Measurements from ENCODE around the gene BAZ1B.
"Not testable (repeated sequence)": the region's sequence is repeated elsewhere in the genome, so short reads cannot be mapped to it uniquely, and the experiment has no call there.

BAZ1B gene

DNA sequence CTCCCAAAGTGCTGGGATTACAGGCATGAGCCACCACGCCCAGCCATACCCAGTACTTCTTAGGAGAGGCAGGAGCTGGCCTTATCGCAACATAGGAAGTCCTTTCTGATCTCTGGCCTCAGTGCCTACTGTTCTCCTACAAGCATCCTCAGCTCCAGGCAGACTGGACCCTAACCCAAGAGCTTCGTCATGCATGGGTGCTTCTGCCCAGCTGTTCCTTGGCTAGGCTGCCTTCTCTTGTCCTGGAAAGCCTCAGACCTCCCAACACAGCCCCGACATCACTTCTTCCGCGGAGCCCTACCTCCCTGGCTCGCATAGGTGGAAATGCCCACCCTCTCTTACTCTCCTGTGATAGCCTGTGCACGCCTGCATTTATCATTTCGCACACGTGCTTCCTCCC, 19.6 kb upstream of the BAZ1B start:
- DNase-seq, result no peak

DNA sequence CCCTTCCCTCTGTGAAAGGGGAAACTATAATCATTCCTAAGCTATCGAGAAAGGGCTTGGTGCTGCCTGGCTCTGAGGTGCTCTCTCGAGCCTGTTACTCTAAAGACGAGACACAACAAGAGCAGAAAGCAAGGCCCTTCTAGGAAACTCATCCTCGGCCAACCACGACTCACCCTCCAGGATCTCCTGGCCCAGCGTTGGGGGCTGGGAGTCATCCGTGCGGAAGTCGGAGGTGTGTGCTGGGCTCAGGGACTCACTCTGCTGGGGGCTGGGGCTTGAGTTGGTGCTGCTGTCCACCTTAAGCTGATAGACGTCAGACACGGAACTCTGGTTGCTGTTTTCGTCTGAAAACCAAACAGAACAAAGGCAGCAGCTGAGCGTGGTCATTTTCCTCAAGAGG, 17.6 kb upstream of the BAZ1B start:
- DNase-seq, result no peak

DNA sequence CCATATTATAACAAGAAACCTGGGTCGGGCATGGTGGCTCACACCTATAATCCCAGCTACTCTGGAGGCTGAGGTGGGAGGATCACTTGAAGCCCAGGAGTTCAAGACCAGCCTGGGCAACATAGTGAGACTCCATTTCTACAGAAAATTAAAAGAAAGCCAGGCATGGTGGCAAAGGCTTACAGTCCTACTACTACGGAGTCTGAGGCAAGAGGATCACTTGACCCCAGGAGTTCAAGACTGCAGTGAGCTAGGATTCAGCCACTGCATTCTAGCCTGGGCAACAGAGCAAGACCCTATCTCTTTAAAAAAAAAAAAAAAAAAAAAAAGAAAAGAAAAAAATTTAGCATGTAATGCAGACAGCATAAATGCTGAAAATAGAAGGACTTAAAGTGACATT, 16.4 kb upstream of the BAZ1B start:
- not testable (repeated sequence) for DNase-seq

DNA sequence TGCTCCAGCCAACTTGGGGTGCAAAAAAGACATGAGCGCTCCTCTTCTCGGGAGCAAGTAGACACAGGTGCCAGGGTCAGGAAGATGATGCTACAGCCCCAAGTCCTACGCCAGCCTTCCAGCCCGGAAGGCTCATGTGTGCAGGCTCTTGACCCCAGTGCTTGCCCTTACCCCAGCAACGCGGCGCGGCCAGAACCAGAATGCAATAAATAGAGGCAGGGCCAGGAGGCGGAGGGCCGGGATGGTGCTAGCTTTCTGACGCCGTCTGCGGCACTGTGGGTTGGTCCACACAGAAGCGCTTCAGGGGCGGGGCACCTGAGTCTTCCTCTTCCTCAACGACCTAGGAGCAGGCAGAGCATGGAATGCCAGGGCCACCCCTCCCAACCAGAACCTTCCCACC, 15.0 kb upstream of the BAZ1B start:
- DNase-seq, result no peak

DNA sequence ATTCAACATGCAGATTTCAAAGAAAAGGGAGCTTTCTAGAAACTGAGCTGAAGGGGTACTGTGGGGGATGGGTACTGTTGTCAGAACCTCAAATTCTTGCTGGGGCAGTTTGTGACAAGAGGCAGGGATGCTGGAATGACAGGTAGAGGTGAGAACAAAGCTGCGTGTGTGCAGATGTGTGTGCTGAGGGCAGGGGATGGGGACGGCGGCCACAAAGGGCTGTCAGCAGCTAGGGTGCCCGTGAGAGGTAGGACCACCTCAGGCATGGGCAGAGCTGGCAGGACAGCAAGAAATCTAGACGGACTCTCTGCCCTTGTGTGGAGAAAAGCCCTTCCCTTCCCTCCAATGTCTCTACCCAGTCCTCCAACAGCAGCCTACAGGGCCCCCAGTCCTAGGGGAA, 14.4 kb upstream of the BAZ1B start:
- no peak for DNase-seq

DNA sequence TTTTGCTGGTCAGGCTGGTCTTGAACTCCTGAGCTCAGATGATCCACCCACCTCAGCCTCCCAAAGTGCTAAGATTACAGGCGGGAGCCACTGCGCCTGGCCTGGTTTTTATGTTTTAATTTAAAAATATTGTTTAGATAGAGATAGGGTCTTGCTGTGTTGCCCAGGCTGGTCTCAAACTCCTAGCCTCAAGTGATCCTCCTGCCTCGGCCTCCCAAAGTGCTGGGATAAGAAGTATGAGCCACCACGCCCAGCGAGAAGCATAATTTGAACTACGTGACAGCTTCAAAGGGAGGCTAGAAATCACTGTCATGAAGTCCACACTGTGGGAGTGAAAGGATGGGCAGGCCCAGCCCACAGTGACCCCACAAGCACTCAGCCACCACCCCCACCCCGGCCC, 13.8 kb upstream of the BAZ1B start:
- not testable (repeated sequence) for DNase-seq

DNA sequence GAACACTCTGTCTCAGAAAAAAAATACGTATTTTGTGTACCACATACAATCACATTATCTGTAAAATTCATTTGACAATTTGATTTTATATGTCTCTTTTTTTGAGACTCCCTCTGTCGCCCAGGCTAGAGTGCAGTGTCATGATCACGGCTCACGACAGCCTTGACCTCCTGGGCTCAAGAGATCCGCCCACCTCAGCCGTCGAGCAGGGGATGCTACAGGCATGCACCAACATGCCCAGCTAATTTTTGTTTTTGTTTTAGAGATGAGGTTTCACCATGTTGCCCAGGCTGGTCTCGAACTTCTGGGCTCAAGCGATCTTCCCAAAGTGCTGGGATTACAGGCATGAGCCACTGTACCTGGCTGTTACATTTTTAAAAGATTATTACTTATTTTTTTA, 11.6 kb upstream of the BAZ1B start:
- DNase-seq, result peak; percentile 6

DNA sequence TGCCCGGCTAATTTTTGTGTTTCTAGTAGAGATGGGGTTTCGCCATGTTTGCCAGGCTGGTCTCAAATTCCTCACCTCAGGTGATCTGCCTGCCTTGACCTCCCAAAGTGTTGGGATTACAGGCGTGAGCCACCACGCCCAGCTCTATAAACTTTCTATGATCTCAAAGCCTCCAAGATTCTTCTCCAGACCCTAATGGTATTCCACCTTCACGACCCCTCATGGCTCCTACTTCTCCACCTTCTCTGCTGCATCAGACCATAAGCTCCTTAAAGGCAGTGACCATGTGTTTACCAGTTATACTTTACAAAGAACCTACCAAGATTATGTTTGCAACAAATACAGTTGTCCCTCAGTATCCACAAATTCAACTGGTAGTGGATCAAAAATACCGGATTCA, 10.1 kb upstream of the BAZ1B start:
- DNase-seq, result no peak

DNA sequence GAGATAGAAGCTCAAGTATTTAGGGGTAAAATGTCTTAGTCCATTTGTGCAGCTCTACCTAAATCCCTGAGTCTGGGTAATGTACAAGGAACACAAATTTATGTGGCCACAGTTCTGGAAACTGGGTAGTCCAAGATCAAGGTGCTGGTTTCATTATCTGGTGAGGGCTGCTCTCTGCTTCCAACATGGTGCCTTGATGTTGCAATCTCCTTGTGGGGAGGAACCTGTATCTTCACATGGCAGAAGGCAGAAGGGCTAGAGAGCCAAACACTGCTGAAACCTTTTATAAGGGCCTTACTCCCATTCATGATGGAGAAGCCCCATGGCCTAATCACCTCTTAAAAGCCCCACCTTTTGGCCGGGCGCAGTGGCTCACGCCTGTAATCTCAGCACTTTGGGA, 8.7 kb upstream of the BAZ1B start:
- peak; percentile 25 for DNase-seq

- peak; percentile 21 for DNase-seq
Observed at GRCh38 chr7:73526896-73527821, 5.1 kb upstream of the BAZ1B start.

GRCh38 chr7:73526158-73526494, 4.0 kb upstream of the BAZ1B start:
- not testable (repeated sequence) for DNase-seq

- no peak for DNase-seq
Observed at GRCh38 chr7:73521636-73522104, 423 bp downstream of the BAZ1B start.

- DNase-seq, result peak; percentile 17
Observed at GRCh38 chr7:73520673-73521635, 1.1 kb downstream of the BAZ1B start.

DNA sequence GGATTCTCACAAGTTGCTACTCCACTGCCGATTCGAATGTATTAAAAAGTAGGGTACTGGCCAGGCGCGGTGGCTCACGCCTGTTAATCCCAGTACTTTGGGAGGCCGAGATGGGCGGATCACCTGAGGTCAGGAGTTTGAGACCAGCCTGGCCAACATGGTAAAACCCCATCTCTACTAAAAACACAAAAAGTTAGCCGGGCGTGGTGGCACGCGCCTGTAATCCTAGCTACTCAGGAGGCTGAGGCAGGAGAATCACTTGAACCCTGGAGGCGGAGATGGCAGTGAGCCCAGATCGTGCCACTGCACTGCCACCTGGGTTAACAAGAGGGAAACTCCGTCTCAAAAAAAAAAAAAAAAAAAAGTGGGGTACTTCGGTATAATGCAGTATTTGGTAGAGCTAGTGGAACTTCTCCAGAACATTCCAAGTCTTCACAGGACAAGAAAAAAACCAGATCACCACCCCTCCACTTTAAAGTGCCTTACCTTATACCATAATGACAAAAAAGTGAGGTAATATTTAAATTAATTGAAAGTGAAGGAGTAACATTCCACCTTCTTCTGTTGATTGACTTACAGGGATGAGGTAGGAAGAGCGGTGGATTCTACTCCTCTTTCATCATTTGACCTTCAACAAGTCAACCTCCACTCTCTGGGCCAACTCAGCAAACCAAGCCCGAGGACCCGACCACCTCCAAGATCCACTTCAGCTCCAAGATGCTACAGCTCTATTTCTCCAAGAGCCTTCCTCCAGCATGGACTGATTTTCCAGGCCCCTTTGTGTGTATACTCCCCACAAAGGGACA, 2.0 kb downstream of the BAZ1B start:
- peak; percentile 74 for DNase-seq

DNA sequence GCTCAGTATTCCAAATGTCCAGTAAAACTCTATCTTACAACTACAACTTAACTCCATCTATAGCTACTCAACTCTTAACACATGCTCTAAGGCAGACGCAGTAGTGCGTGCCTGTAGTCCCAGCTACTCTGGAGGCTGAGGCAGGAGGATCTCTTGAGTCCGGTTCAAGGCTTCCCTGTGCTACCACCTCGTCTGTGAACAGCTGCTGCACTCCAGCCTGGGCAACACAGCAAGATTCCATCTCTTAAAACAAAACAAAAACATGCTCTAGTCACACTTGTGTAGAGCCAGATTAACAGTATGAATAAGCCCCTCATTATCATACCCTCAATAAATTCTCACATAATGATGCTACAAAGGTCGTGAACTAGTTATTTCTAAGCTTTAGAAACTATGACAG, 3.6 kb downstream of the BAZ1B start:
- DNase-seq, result no peak

- DNase-seq, result no peak
Observed at GRCh38 chr7:73517241-73517995, 4.7 kb downstream of the BAZ1B start.

DNA sequence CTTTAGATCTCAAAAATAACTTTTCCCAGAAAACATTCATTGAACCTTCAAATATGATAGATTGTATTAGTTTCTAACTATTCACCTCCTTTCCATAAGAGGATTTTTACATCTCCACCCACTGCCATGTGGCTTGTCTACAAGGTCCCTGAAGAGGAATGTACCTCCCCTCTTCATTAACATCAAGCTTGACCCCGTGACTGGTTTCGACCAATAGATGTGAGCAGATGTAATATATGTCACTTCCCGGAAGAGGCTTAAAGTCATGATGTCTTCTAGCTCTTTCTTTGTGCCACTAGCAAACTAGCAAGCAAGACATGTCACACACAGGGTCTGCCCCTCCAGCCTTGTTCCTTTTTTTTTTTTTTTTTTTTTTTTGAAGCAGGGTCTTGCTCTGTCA, 6.9 kb downstream of the BAZ1B start:
- no peak for DNase-seq

- no peak for DNase-seq
Observed at GRCh38 chr7:73512018-73512780, 9.9 kb downstream of the BAZ1B start.

GRCh38 chr7:73509463-73509862, 12.6 kb downstream of the BAZ1B start:
- no peak for DNase-seq

GRCh38 chr7:73507556-73507955, 14.5 kb downstream of the BAZ1B start:
- no peak for DNase-seq

DNA sequence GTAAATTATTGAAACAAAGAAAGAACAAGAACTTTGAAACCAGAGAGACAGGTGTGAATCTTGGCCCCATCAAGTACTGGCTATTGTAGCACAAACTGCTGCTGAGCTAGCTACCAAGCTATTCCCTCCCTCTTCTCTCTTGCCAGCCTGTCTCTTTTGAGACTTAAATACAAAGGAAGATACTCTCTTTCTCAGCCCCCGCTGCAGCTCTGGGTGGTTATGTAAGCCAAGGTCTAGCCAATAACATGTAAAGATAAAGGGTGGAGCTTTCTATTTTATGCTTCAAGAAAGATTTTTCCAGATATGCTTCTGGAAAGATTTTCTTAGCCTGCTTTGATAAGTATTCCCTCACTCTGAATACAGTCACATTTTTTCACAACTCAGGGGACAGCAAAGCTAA, 17.2 kb downstream of the BAZ1B start:
- DNase-seq, result no peak
